ENCODE results near the gene ARFIP1.

DNA sequence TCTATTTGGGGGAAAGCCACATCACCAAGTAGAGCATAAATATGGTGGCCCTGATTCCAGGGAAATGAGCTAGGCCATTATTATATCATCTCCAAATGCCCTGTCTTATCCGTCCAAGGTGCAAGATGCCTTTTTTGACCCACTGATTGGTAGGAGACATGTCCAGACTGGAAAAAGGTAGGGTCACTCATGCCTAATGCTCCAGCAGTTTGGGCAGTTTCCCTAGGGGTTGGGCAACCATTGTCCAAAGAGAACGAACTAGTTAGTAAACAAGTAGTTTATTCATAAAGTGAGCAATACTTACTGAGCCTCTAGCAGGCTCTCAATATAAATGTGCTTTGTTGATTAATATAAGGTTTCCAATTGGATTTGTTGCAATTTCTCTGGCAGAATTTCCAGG, 162.6 kb downstream of the ARFIP1 start:
- no peak for TF ChIP-seq EZH2phosphoT487 (IDR thresholded peaks at IDR 0.05)
- TF ChIP-seq, protein P1, sequence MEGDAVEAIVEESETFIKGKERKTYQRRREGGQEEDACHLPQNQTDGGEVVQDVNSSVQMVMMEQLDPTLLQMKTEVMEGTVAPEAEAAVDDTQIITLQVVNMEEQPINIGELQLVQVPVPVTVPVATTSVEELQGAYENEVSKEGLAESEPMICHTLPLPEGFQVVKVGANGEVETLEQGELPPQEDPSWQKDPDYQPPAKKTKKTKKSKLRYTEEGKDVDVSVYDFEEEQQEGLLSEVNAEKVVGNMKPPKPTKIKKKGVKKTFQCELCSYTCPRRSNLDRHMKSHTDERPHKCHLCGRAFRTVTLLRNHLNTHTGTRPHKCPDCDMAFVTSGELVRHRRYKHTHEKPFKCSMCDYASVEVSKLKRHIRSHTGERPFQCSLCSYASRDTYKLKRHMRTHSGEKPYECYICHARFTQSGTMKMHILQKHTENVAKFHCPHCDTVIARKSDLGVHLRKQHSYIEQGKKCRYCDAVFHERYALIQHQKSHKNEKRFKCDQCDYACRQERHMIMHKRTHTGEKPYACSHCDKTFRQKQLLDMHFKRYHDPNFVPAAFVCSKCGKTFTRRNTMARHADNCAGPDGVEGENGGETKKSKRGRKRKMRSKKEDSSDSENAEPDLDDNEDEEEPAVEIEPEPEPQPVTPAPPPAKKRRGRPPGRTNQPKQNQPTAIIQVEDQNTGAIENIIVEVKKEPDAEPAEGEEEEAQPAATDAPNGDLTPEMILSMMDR (IDR thresholded peaks at IDR 0.05) = no peak

Measured in neural progenitor cell (in vitro differentiated cells).